H9 (cell line): Measurements from ENCODE around the gene BPIFB3. TPM values are rescaled to one million over a fixed set of nuclear protein-coding genes. Genes with fewer than 3 reads are reported as not detected.
A peak's percentile ranks its signal among the peaks of the same experiment; 100 is the strongest.

Experiments
- DNase-seq: peaks from one replicate; pipeline ENCODE4 v3.0.0-alpha.2; 2017
- H2AFZ ChIP-seq: one replicate; pipeline ENCODE4 v1.6.1; 2013; ENCODE audit warnings: mild to moderate bottlenecking, low read length, control low read depth, moderate library complexity
- H2AK5ac ChIP-seq: 2 replicates; pipeline ENCODE4 v1.6.1; 2013; ENCODE audit warnings: low read length, control low read depth, mixed read lengths; ENCODE audit not compliant: insufficient read length
- H2BK120ac ChIP-seq: one replicate; pipeline ENCODE4 v1.6.1; 2013; ENCODE audit warnings: low read depth, mild to moderate bottlenecking, low read length, control low read depth, inconsistent platforms; ENCODE audit not compliant: poor library complexity, severe bottlenecking
- H2BK12ac ChIP-seq: 2 replicates; pipeline ENCODE4 v1.6.1; 2013; ENCODE audit warnings: low read length, control low read depth, mixed read lengths, low read depth; ENCODE audit not compliant: insufficient read length
- H2BK15ac ChIP-seq: 2 replicates; pipeline ENCODE4 v1.6.1; 2013; ENCODE audit warnings: low read depth, low read length, control low read depth
- H2BK20ac ChIP-seq: one replicate; pipeline ENCODE4 v1.6.1; 2013; ENCODE audit warnings: low read depth, mild to moderate bottlenecking, low read length, control low read depth, inconsistent platforms; ENCODE audit not compliant: poor library complexity, severe bottlenecking
- H2BK5ac ChIP-seq: 2 replicates; pipeline ENCODE4 v1.6.1; 2013; ENCODE audit warnings: low read length, control low read depth, mixed read lengths; ENCODE audit not compliant: insufficient read length
- H3K14ac ChIP-seq: 2 replicates; pipeline ENCODE4 v1.6.1; 2013; ENCODE audit warnings: low read length, control low read depth; ENCODE audit not compliant: insufficient read depth
- H3K18ac ChIP-seq: 2 replicates; pipeline ENCODE4 v1.6.1; 2013; ENCODE audit warnings: low read depth, mild to moderate bottlenecking, mixed read lengths, low read length, control low read depth; ENCODE audit not compliant: insufficient read length
- H3K23ac ChIP-seq: 2 replicates; pipeline ENCODE4 v1.6.1; 2013; ENCODE audit warnings: low read length, control low read depth, mixed read lengths, low read depth; ENCODE audit not compliant: insufficient read length
- H3K23me2 ChIP-seq: 2 replicates; pipeline ENCODE4 v1.6.1; 2013; ENCODE audit warnings: low read depth, mild to moderate bottlenecking, mixed read lengths, low read length, control low read depth; ENCODE audit not compliant: insufficient read length, poor library complexity, severe bottlenecking
- H3K27ac ChIP-seq: 2 replicates; pipeline ENCODE4 v1.5.1; 2013; ENCODE audit warnings: low read length, control low read depth, mixed read lengths, low read depth; ENCODE audit not compliant: insufficient read length
- H3K27me3 ChIP-seq: 2 replicates; pipeline ENCODE4 v1.6.1; 2013; ENCODE audit warnings: low read length, control low read depth, inconsistent platforms; ENCODE audit not compliant: insufficient read depth
- H3K4ac ChIP-seq: 2 replicates; pipeline ENCODE4 v1.6.1; 2013; ENCODE audit warnings: low read depth, mild to moderate bottlenecking, control low read depth, inconsistent platforms, low read length, moderate library complexity
- H3K4me1 ChIP-seq: 2 replicates; pipeline ENCODE4 v1.6.1; 2013; ENCODE audit warnings: low read length, control low read depth, inconsistent platforms; ENCODE audit not compliant: insufficient read depth
- H3K4me2 ChIP-seq: 2 replicates; pipeline ENCODE4 v1.6.1; 2013; ENCODE audit warnings: low read length, control low read depth, mixed read lengths; ENCODE audit not compliant: insufficient read length, insufficient read depth
- H3K56ac ChIP-seq: 2 replicates; pipeline ENCODE4 v1.6.1; 2013; ENCODE audit warnings: low read depth, mild to moderate bottlenecking, mixed read lengths, low read length, control low read depth; ENCODE audit not compliant: insufficient read length
- H3K79me1 ChIP-seq: 2 replicates; pipeline ENCODE4 v1.6.1; 2013; ENCODE audit warnings: low read depth, mild to moderate bottlenecking, moderate library complexity, low read length, control low read depth, inconsistent platforms; ENCODE audit not compliant: insufficient read depth, poor library complexity, severe bottlenecking
- H3K79me2 ChIP-seq: 2 replicates; pipeline ENCODE4 v1.6.1; 2013; ENCODE audit warnings: low read length, control low read depth, inconsistent platforms; ENCODE audit not compliant: insufficient read depth
- H3K9ac ChIP-seq: 2 replicates; pipeline ENCODE4 v1.6.1; 2013; ENCODE audit warnings: low read length, control low read depth, mixed read lengths; ENCODE audit not compliant: insufficient read length; ENCODE audit errors: extremely low read depth
- H3K9me3 ChIP-seq: one replicate; pipeline ENCODE4 v1.6.1; 2013; ENCODE audit warnings: low read depth, low read length, inconsistent platforms; ENCODE audit not compliant: control insufficient read depth
- H3T11ph ChIP-seq: one replicate; pipeline ENCODE4 v1.6.1; 2013; ENCODE audit warnings: mild to moderate bottlenecking, low read length, control low read depth, inconsistent platforms
- H4K20me1 ChIP-seq: one replicate; pipeline ENCODE4 v1.6.1; 2013; ENCODE audit not compliant: control insufficient read depth, insufficient read length, insufficient read depth
- H4K5ac ChIP-seq: 2 replicates; pipeline ENCODE4 v1.6.1; 2013; ENCODE audit warnings: low read depth, mild to moderate bottlenecking, mixed read lengths, low read length, control low read depth; ENCODE audit not compliant: insufficient read length
- H4K8ac ChIP-seq: replicated peaks from 2 replicates; pipeline ENCODE4 v1.6.1; 2013; ENCODE audit warnings: low read length, control low read depth, mixed read lengths, low read depth; ENCODE audit not compliant: insufficient read length
- H4K91ac ChIP-seq: 2 replicates; pipeline ENCODE4 v1.6.1; 2013; ENCODE audit warnings: low read depth, mild to moderate bottlenecking, moderate library complexity, mixed read lengths, low read length, control low read depth; ENCODE audit not compliant: insufficient read length
- H3K27ac Mint-ChIP-seq, 3 experiments: 2 replicates in 2 of 3; 3 replicates in 1 of 3; pipeline ENCODE4 v1.8.0; 2020 to 2021; ENCODE audit warnings: mixed read lengths in 3 of 3, mild to moderate bottlenecking in 1 of 3, moderate library complexity in 1 of 3
- H3K27me3 Mint-ChIP-seq: 2 replicates; pipeline ENCODE4 v1.8.0; 2021; ENCODE audit warnings: low read depth, mild to moderate bottlenecking, moderate library complexity, mixed read lengths
- H3K36me3 Mint-ChIP-seq, 3 experiments: 2 replicates in 2 of 3; 3 replicates in 1 of 3; pipeline ENCODE4 v1.8.0; 2020 to 2021; ENCODE audit warnings: low read depth in 3 of 3, mixed read lengths in 3 of 3; ENCODE audit not compliant: insufficient read depth in 1 of 3
- H3K4me1 Mint-ChIP-seq, 2 experiments: 2 replicates each; pipeline ENCODE4 v1.8.0; 2020; ENCODE audit warnings: mixed read lengths in 2 of 2
- H3K4me3 Mint-ChIP-seq, 2 experiments: 2 replicates in 1 of 2; 3 replicates in 1 of 2; pipeline ENCODE4 v1.8.0; 2020 to 2021; ENCODE audit warnings: mild to moderate bottlenecking in 2 of 2, mixed read lengths in 2 of 2, moderate library complexity in 1 of 2
- H3K9me3 Mint-ChIP-seq, 2 experiments: 2 replicates in 1 of 2; 3 replicates in 1 of 2; pipeline ENCODE4 v1.8.0; 2020; ENCODE audit warnings: mild to moderate bottlenecking in 2 of 2, mixed read lengths in 2 of 2, moderate library complexity in 1 of 2
- WGBS: extraction: QIAGEN DNeasy Blood & Tissue Kit; methylation state at CpG from one replicate; pipeline ENCODE4 v1.1.7; 2013; ENCODE audit warnings: missing lambda C conversion rate, low lambda C conversion rate, mixed read lengths; ENCODE audit not compliant: insufficient read length; ENCODE audit errors: extremely low coverage; 5-methylcytosine and 5-hydroxymethylcytosine counted together
- total RNA-seq: library from RNA; stranded (reverse); gene quantifications from 2 replicates; pipeline ENCODE4 v1.2.1, GENCODE V29; 2021
- TF ChIP-seq, protein P1 (sequence below): fragments of 200-600 bp; sonication (generic); conservative IDR thresholded peaks from 3 replicates; pipeline ENCODE4 v1.8.0; 2021; ENCODE audit warnings: antibody characterized with exemption, mild to moderate bottlenecking

BPIFB3 gene
- total RNA-seq, 1 experiment from 2014 or later: not detected

- WGBS: no CpG with 5 or more reads among the region's 9 CpGs
- Histone ChIP-seq H4K5ac (no peak overlapping the region), H3K9ac (no peak overlapping the region), H3K79me1 (no peaks in the 10 kb centered on the region), H4K8ac (no peak overlapping the region), H4K20me1 (peaks cover under 1% of the 10 kb centered on the region), H3K4me2 (no peak overlapping the region), H2BK120ac (no peak overlapping the region), H3K4ac (no peak overlapping the region), H2AK5ac (no peak overlapping the region), H3K14ac (no peak overlapping the region), H3K23me2 (no peaks in the 10 kb centered on the region), H3K27ac (no peak overlapping the region), H3K79me2 (no peaks in the 10 kb centered on the region), H4K91ac (no peak overlapping the region), H3T11ph (no peak overlapping the region), H3K18ac (no peak overlapping the region), H3K9me3 (no peaks in the 10 kb centered on the region), H3K4me1 (no peaks in the 10 kb centered on the region), H3K56ac (no peak overlapping the region), H2BK5ac (no peak overlapping the region), H2AFZ (no peak overlapping the region), H2BK20ac (no peak overlapping the region), H3K23ac (no peak overlapping the region), H3K27me3 (no peaks in the 10 kb centered on the region), H2BK12ac (no peak overlapping the region), H2BK15ac (no peak overlapping the region)
- DNase-seq: no peak
- Mint-ChIP-seq H3K36me3 (no peaks in the 10 kb centered on the region), H3K9me3 (no peaks in the 10 kb centered on the region; a peak in 1 of 5 replicates), H3K27me3 (peaks cover 7% of the 10 kb centered on the region), H3K4me1 (no peaks in the 10 kb centered on the region), H3K27ac (peak overlapping the region in 1 of 3 experiments; percentile 51; a peak in 2 of 7 replicates), H3K4me3 (no peak overlapping the region)
- TF ChIP-seq, protein P1, sequence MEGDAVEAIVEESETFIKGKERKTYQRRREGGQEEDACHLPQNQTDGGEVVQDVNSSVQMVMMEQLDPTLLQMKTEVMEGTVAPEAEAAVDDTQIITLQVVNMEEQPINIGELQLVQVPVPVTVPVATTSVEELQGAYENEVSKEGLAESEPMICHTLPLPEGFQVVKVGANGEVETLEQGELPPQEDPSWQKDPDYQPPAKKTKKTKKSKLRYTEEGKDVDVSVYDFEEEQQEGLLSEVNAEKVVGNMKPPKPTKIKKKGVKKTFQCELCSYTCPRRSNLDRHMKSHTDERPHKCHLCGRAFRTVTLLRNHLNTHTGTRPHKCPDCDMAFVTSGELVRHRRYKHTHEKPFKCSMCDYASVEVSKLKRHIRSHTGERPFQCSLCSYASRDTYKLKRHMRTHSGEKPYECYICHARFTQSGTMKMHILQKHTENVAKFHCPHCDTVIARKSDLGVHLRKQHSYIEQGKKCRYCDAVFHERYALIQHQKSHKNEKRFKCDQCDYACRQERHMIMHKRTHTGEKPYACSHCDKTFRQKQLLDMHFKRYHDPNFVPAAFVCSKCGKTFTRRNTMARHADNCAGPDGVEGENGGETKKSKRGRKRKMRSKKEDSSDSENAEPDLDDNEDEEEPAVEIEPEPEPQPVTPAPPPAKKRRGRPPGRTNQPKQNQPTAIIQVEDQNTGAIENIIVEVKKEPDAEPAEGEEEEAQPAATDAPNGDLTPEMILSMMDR: no peak
Measured at GRCh38 chr20:33069673-33070072, 16.0 kb downstream of the BPIFB3 start.
